ENCODE measurements around the gene MISP. TPM values are rescaled to one million over a fixed set of nuclear protein-coding genes. Genes with fewer than 3 reads are reported as not detected.
A peak's percentile ranks its signal among the peaks of the same experiment; 100 is the strongest.

The MISP gene
- total and polyA plus RNA-seq, 9 of the 15 experiments (the other 6 are each of a cell fraction or from before 2014, with no cell fraction given): 0.04 to 0.29 (median 0.05) TPM; not detected in 5

GRCh38 chr19:752652-753517 is 2.0 kb downstream of the MISP start (continued):
- TF ChIP-seq ZBTB5 (IDR thresholded peaks at IDR 0.05) (no peak), E2F3 (CRISPR knock-in tag; IDR thresholded peaks at IDR 0.05) (no peak), ZNF212 (CRISPR knock-in tag; IDR thresholded peaks at IDR 0.05) (no peak), HNRNPLL (IDR thresholded peaks at IDR 0.05; ENCODE audit: low read depth, low read length, poor library complexity, severe bottlenecking) (no peak), MITF (IDR thresholded peaks at IDR 0.05) (0 out of 2 replicates have a peak, but pooled peaks have one; percentile 35), SMARCA4 (IDR thresholded peaks at IDR 0.05) (no peak), ZNF655 (CRISPR knock-in tag; IDR thresholded peaks at IDR 0.05) (no peak), CUX1 (CRISPR knock-in tag; IDR thresholded peaks at IDR 0.05) (no peak), TFAP4 (CRISPR knock-in tag; IDR thresholded peaks at IDR 0.05; ENCODE audit: borderline replicate concordance) (peak; percentile 76), ELF1 (tag; IDR thresholded peaks at IDR 0.05) (no peak), ZNF384 (IDR thresholded peaks at IDR 0.05; ENCODE audit: low read depth, low read length) (peak; percentile 48), DLX4 (CRISPR knock-in tag; IDR thresholded peaks at IDR 0.05) (no peak), ADNP (tag; IDR thresholded peaks at IDR 0.05) (no peak), ELF2 (CRISPR knock-in tag; IDR thresholded peaks at IDR 0.05) (no peak)
